GM18505 (cell line): ENCODE results near the gene BBS10.
A peak's percentile ranks its signal among the peaks of the same experiment; 100 is the strongest.
"Not testable (repeated sequence)": the region's sequence is repeated elsewhere in the genome, so short reads cannot be mapped to it uniquely, and the experiment has no call there.

Source experiments
- ATAC-seq: cut with Tn5 transposase; IDR thresholded peaks from one replicate; pipeline ENCODE4 v1.9.1; 2021; ENCODE audit not compliant: unreplicated experiment
- POLR2A ChIP-seq: IDR thresholded peaks from 4 replicates; pipeline ENCODE4 v1.6.1; 2011; ENCODE audit warnings: borderline replicate concordance; ENCODE audit not compliant: insufficient read depth, insufficient read length; ENCODE audit errors: extremely low read depth

Gene BBS10

DNA sequence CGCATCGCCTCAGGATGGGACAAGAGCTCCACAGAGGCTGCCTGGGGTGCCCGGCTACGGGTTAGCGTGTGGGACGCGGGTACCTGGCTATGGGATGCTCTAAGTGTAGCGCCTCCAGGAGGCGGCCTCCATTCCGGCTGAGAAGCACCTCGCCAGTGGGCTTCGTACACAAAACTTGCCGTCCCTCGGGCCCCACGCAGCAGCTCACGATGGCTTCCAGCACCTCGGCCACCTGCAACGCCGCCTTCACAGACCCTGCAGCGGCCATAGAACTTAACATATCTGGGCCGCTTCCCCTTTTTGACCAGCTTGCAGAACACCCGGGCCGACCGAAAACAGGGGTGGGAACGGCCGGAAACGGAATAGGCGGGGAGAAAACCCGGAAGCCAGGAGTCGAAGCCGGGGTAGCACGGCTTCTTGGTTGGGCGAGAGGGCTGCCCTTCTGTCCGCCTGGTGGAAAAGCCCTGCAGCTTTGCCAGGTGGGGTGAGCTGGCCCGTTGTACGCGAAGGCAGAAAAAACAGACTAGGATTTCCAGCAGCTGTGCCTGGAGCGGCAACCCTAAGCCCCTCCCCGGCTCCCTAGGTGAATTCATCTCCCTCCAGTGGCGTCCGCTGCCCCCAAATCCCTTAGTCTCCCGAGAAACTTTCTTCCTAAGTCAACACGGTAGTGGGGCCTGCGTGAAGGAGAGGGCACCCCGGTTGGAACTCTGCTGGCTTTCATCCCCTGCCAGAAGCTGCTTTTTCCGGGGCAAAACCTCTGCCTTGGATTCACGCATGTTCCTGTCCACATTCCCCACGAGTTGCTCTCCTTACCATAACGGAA lies at the start of gene BBS10:
TSS of gene BBS10 (minus strand) at position 337 of the 823 bp plus-strand sequence. CDS start at position 280, 57 bp downstream.
- TF ChIP-seq POLR2A, result peak; percentile 92
- peak; percentile 94 for ATAC-seq

DNA sequence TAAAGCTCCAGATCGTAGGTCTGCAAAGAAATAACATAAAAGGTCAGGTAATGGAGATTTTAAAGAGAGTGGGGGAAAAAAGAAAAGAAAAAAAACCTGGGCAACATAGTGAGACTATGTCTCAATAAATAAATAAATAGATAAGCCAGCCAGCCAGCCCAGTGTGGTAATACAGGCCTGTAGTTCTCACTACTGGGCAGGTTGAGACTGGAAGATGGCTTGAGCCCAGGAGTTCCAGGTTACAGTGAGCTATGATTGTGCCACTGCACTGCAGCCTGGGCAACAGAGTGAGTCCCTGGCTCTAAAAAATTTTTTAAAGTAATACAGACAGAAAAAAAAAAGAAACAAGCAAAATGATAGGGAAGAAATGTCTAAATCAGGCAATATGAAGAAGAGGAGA lies 43.2 kb upstream of the BBS10 start:
- no peak for TF ChIP-seq POLR2A

DNA sequence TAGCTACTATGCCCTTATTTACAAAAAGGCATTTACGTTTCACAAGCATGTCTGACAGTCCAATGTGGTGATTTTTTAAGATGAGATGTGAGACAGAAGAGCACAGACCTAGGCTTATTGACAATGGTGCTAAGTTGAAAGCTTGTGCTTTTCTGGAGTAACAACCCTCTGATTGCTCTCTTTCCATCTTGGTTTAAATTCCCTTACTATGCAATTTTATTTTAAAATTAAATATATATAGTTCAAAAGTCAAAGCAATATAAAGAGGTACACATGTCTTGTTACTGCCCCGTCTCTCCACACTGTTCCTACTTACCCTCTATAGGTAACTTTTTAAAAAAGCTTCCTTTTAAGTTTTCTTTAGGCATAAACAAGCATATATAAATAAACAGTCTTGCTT lies 39.4 kb upstream of the BBS10 start:
- no peak for ATAC-seq
- no peak for TF ChIP-seq POLR2A

More for the DNA sequence above, 43.2 kb upstream of the BBS10 start:
- ATAC-seq, result no peak

DNA sequence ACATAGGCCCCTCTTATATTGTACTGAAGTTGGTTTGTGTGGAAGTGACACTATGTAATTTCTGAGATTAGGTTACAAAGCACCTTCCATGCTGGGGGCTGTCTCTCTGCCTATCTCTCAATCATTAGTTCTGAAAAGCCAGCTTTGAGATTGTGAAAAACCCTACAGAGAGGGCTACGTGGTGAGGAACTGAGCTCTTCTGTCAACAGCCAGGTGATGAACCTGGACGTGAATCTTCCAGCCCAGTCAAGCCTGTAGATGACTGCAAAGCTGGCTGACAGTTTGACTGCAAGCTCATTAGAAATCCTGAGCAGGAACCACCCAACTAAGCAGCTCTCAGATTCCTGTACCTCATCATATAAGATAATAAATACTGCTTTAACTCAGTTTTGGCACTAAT lies 36.3 kb upstream of the BBS10 start:
- TF ChIP-seq POLR2A, result no peak
- ATAC-seq, result no peak

DNA sequence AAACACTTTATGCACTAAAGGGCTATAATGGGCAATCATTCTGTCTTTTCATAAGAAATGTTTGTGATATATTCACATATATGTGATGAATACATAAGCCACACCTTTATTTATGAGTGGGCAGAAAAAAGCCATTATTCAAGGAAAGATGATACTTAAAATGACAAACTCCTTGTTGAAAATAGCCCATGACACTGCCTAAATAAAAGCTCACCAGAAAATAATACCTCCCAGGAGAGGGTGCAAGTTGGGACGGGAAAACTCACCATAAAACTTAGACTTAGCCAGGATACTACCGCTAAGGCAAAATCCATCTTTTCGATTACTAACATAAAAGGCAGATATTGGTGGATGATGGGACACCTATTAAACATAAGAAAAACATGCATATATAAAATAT lies 35.8 kb upstream of the BBS10 start:
- no peak for TF ChIP-seq POLR2A
- ATAC-seq, result no peak

DNA sequence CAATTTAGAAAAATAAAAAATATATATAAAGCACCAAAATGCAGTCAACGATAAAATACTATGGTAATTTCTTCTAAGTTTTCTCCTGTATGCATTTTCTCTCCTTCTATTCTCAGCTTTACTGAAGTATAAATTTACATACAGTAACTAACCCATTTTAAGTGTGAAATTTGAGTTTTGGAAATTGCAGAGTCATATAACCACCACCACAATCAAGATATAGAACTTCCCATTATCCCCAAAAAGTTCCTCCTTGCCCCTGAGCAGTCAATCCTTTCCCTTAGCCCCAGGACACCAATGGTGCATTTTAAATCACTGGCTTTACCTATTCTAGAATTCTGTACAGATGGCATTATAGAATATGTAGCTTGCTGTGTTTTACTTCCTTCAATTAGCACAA lies 31.0 kb upstream of the BBS10 start:
- TF ChIP-seq POLR2A, result no peak
- no peak for ATAC-seq

DNA sequence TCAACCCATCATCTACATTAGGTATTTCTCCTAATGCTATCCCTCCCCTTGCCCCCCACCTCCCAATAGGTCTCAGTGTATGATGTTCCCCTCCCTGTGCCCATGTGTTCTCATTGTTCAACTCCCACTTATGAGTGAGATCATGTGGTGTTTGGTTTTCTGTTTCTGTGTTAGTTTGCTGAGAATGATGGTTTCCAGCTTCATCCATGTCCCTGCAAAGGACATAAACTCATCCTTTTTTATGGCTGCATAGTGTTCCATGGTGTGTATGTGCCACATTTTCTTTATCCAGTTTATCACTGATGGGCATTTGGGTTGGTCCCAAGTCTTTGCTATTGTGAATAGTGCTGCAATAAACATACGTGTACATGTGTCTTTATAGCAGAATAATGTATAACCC lies 28.7 kb upstream of the BBS10 start:
- ATAC-seq, result not testable (repeated sequence)

DNA sequence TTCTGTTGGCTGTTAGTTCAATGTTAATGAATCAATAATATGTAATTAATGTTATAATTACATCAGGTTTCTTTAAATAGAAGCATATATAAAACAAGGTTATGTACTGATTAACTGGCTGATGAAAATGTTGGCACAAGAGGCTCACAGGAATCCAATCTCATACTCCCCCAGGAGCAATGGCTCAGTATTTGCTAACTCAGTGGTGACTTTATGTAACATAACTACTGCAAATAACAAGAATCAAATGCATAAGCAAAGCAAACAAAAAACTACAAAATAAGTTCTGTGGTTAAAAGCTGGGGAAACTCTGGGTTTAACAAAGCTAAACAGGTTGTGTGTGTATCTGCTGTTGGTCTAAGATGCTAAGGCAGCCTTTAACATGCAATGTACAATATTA lies 27.7 kb upstream of the BBS10 start:
- ATAC-seq, result no peak
- TF ChIP-seq POLR2A, result no peak

DNA sequence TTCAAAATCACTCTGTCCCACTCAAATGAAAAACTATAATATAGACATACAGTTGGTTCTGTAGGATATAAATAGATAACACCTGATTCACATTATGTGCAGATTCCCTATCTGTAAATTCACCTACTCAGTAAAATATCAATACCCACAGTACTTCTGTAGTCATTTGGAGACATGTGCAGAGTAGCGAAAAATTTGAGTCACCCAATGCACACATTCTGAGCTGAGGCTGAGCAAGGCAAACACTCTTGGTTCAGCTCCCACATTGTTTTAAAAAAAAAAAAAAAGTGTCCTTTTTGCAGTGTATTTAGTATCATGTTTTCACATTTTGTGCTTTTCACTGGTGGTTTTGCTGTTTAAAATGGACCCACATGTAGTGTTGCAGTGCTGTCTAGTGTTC lies 27.3 kb upstream of the BBS10 start:
- TF ChIP-seq POLR2A, result no peak

DNA sequence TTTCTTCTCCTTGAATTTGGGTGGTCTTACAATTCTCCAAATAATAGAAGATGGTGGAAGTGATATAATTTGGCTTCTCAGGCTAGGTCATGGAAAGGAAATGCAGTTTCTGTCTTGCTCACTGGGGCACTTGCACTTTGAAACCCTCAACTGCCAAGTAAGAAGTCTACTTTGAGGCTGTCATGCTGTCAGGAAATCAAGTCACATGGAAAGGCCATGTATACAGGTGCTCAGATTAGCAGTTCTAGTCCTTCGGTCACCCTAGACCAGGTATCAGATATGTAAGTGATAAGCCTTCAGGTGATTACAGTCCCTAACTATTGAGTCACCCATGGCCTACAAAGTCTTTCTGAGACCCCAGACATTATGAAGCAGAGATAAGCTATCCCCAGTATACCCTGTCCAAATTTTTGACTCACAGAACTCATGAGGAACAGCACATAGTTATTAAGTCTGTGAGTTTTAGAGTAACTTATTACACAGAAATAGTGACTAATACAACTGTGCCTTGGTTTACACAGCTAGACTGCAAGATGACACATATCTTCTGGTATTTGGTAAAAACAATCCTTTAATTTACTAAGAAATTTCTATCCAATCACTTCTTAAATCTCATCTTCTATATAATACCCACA lies 26.3 kb upstream of the BBS10 start:
- no peak for TF ChIP-seq POLR2A
- no peak for ATAC-seq

More for the DNA sequence above, 27.3 kb upstream of the BBS10 start:
- ATAC-seq, result no peak

DNA sequence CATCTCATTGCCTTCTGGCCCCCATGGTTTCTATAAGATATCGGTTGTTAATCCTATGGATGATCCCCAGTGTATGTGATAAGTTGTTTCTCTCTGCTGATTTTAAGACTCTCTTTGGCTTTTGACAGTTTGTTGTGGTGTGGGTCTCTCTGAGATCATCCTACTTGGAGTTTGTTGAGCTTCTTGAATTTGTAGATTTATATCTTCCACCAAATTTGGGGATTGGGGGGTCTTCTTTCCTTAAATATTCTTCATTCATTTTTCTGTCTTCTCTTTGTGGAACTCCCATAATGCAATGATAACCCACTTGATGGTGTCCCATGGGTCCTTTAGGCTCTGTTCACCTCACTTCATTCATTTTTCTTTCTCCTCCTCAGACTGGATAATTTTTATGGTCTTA lies 20.0 kb upstream of the BBS10 start:
- no peak for ATAC-seq
- no peak for TF ChIP-seq POLR2A

DNA sequence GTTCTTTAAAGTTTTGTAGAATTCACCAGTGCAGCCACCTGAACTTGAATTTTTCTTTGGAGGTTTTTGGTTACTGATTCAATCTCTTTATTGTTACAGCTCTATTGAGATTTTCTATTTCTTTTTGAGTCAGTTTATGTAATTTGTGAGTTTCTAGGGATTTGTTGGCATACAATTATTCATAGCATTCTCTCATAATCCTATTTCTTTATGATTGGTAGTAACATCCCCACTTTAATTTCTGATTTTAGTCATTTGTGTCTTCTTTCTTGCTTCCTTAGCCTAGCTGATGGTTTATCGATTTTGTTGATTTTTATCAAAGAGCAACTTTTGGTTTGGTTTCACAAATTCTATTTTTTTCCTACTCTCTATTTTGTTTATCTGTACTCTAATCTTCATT lies 17.9 kb upstream of the BBS10 start:
- TF ChIP-seq POLR2A, result no peak
- no peak for ATAC-seq

DNA sequence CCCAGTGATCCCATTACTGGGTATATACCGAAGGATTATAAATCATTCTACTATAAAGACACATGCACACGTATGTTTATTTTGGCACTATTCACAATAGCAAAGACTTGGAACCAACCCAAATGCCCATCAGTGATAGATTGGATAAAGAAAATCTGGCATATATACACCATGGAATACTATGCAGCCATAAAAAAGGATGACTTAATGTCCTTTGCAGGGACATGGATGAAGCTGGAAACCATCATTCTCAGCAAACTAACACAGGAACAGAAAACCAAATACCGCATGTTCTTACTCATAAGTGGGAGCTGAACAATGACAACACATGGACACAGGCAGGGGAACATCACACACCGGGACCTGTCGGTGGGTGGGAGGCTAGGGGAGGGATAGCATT lies 15.9 kb upstream of the BBS10 start:
- not testable (repeated sequence) for ATAC-seq

DNA sequence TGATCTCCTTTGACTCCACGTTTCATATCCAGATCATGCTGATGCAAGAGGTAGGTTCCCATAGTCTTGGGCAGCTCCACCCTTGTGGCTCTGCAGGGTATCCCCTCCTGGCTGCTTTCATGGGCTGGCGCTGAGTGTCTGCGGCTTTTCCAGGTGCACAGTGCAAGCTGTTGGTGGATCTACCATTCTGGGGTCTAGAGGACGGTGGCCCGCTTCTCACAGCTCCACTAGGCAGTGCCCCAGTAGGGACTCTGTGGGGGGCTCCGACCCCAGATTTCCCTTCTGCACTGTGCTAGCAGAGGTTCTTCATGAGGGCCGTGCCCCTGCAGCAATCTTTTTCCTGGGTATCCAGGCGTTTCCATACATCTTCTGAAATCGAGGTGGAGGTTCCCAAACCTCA lies 12.1 kb upstream of the BBS10 start:
- ATAC-seq, result no peak
- TF ChIP-seq POLR2A, result no peak
